Measurements from ENCODE around the gene CAPSL. TPM values are rescaled to one million over a fixed set of nuclear protein-coding genes. Genes with fewer than 3 reads are reported as not detected.

Gene CAPSL
- total RNA-seq, 1 donor from 2014 or later: not detected

- no peak overlapping the region for H3K4me3 ChIP-seq (ENCODE audit: low read depth, low read length)
- no peak for FAIRE-seq
- no peak for TF ChIP-seq CTCF (IDR thresholded peaks at IDR 0.05; ENCODE audit: insufficient read depth, low read length, severe bottlenecking)
- no peaks in the 10 kb centered on the region for H3K36me3 ChIP-seq (ENCODE audit: control insufficient read depth, insufficient read depth, low read length)
- no peak for DNase-seq (ENCODE audit: low read depth)
- no peaks in the 10 kb centered on the region for H3K27me3 ChIP-seq (ENCODE audit: control insufficient read depth, insufficient read depth, low read length)
Measured at GRCh38 chr5:35939639-35940038, 1.2 kb upstream of the CAPSL start.

- no peaks in the 10 kb centered on the region for H3K36me3 ChIP-seq (ENCODE audit: control insufficient read depth, insufficient read depth, low read length)
- peak; percentile 85 for TF ChIP-seq CTCF (IDR thresholded peaks at IDR 0.05; ENCODE audit: insufficient read depth, low read length, severe bottlenecking)
- FAIRE-seq: no peak
- DNase-seq (ENCODE audit: low read depth): peak; percentile 39
- H3K27me3 ChIP-seq (ENCODE audit: control insufficient read depth, insufficient read depth, low read length): no peaks in the 10 kb centered on the region
- no peak overlapping the region for H3K4me3 ChIP-seq (ENCODE audit: low read depth, low read length)
Measured at GRCh38 chr5:35926389-35927051, 11.9 kb downstream of the CAPSL start.

- peak; percentile 91 for TF ChIP-seq CTCF (IDR thresholded peaks at IDR 0.05; ENCODE audit: insufficient read depth, low read length, severe bottlenecking)
- DNase-seq (ENCODE audit: low read depth): peak; percentile 37
- H3K4me3 ChIP-seq (ENCODE audit: low read depth, low read length): no peak overlapping the region
Measured at GRCh38 chr5:35924950-35925722, 13.3 kb downstream of the CAPSL start.

GRCh38 chr5:35924122-35924949 lies 14.1 kb downstream of the CAPSL start:
- Histone ChIP-seq H3K27me3 (ENCODE audit: control insufficient read depth, insufficient read depth, low read length) (no peaks in the 10 kb centered on the region), H3K36me3 (ENCODE audit: control insufficient read depth, insufficient read depth, low read length) (no peaks in the 10 kb centered on the region), H3K4me3 (ENCODE audit: low read depth, low read length) (no peak overlapping the region)
- FAIRE-seq (no peak), DNase-seq (ENCODE audit: low read depth) (no peak)
- TF ChIP-seq CTCF (IDR thresholded peaks at IDR 0.05; ENCODE audit: insufficient read depth, low read length, severe bottlenecking): no peak

More at GRCh38 chr5:35924950-35925722, 13.3 kb downstream of the CAPSL start:
- FAIRE-seq: no peak
- no peaks in the 10 kb centered on the region for H3K27me3 ChIP-seq (ENCODE audit: control insufficient read depth, insufficient read depth, low read length)
- no peaks in the 10 kb centered on the region for H3K36me3 ChIP-seq (ENCODE audit: control insufficient read depth, insufficient read depth, low read length)

- H3K27me3 ChIP-seq (ENCODE audit: control insufficient read depth, insufficient read depth, low read length): no peaks in the 10 kb centered on the region
- FAIRE-seq (no peak), DNase-seq (ENCODE audit: low read depth) (no peak)
- no peaks in the 10 kb centered on the region for H3K36me3 ChIP-seq (ENCODE audit: control insufficient read depth, insufficient read depth, low read length)
- H3K4me3 ChIP-seq (ENCODE audit: low read depth, low read length): no peak overlapping the region
- TF ChIP-seq CTCF (IDR thresholded peaks at IDR 0.05; ENCODE audit: insufficient read depth, low read length, severe bottlenecking): no peak
Measured at GRCh38 chr5:35922468-35922867, 16.0 kb downstream of the CAPSL start.
